ENCODE measurements around the gene MRPL55.

MRPL55 gene

GRCh38 chr1:228084325-228084724 is 24.8 kb downstream of the MRPL55 start:
- DNase-seq (ENCODE audit: low read depth): peak; percentile 87

GRCh38 chr1:228083871-228084278 is 25.2 kb downstream of the MRPL55 start:
- no peak for DNase-seq (ENCODE audit: low read depth)

GRCh38 chr1:228082918-228083870 is 25.9 kb downstream of the MRPL55 start:
- DNase-seq (ENCODE audit: low read depth): no peak

GRCh38 chr1:228082214-228082917 is 26.7 kb downstream of the MRPL55 start, which contains the start of gene ARF1:
Gene ARF1 (plus strand): TSS chr1:228082708. CDS start chr1:228097115, 14,407 bp downstream.
- DNase-seq (ENCODE audit: low read depth): peak; percentile 85

- no peak for DNase-seq (ENCODE audit: low read depth)
Measured at GRCh38 chr1:228081578-228082213, 27.4 kb downstream of the MRPL55 start.

- no peak for DNase-seq (ENCODE audit: low read depth)
Measured at GRCh38 chr1:228081144-228081543, 28.0 kb downstream of the MRPL55 start.

- no peak for DNase-seq (ENCODE audit: low read depth)
Measured at GRCh38 chr1:228079601-228080263, 29.4 kb downstream of the MRPL55 start.

- no peak for DNase-seq (ENCODE audit: low read depth)
Measured at GRCh38 chr1:228079013-228079412, 30.1 kb downstream of the MRPL55 start.

- DNase-seq (ENCODE audit: low read depth): no peak
Measured at GRCh38 chr1:228077565-228078330, 31.4 kb downstream of the MRPL55 start.

GRCh38 chr1:228076796-228077430 is 32.2 kb downstream of the MRPL55 start:
- no peak for DNase-seq (ENCODE audit: low read depth)

GRCh38 chr1:228075801-228076271 is 33.3 kb downstream of the MRPL55 start:
- no peak for DNase-seq (ENCODE audit: low read depth)

GRCh38 chr1:228074954-228075730 is 34.0 kb downstream of the MRPL55 start:
- no peak for DNase-seq (ENCODE audit: low read depth)

- no peak for DNase-seq (ENCODE audit: low read depth)
Measured at GRCh38 chr1:228073857-228074545, 35.1 kb downstream of the MRPL55 start.

- no peak for DNase-seq (ENCODE audit: low read depth)
Measured at GRCh38 chr1:228073061-228073856, 35.8 kb downstream of the MRPL55 start.

GRCh38 chr1:228072658-228073043 is 36.4 kb downstream of the MRPL55 start:
- no peak for DNase-seq (ENCODE audit: low read depth)

- DNase-seq (ENCODE audit: low read depth): no peak
Measured at GRCh38 chr1:228071839-228072657, 37.1 kb downstream of the MRPL55 start.

GRCh38 chr1:228070851-228071250 is 38.2 kb downstream of the MRPL55 start:
- no peak for DNase-seq (ENCODE audit: low read depth)
